Stomach (tissue), 9 donors: ENCODE data around the gene PRCP. TPM values are rescaled to one million over a fixed set of nuclear protein-coding genes. Genes with fewer than 3 reads are reported as not detected.

Experiments
- DNase-seq, 2 donors: peaks; one replicate each; pipeline versions ENCODE4 v3.0.0 to v3.0.0-alpha.2; 2013 to 2019
- H3K27ac ChIP-seq, 5 donors: fragments of 200-600 bp in 4 of 5; sonication (generic) in 4 of 5; one replicate each; pipeline ENCODE4 v1.5.1; 2013 to 2019; ENCODE audit warnings: mild to moderate bottlenecking in 1 of 5, moderate library complexity in 1 of 5
- H3K27me3 ChIP-seq, 3 donors: fragments of 200-600 bp; sonication (generic); one replicate each; pipeline ENCODE4 v1.5.1; 2017 to 2019; ENCODE audit warnings: mixed run types in 1 of 3
- H3K36me3 ChIP-seq, 4 donors: fragments of 200-600 bp; sonication (generic); 1 replicate in 3 of 4; 2 replicates in 1 of 4; pipeline ENCODE4 v1.5.1; 2016 to 2019
- H3K4me1 ChIP-seq, 4 donors: fragments of 200-600 bp; sonication (generic); one replicate each; pipeline ENCODE4 v1.5.1; 2016 to 2019
- H3K4me3 ChIP-seq, 4 donors: fragments of 200-600 bp; sonication (generic) in 3 of 4; one replicate each; pipeline ENCODE4 v1.5.1; 2016 to 2019; ENCODE audit warnings: mild to moderate bottlenecking in 1 of 4
- H3K9me3 ChIP-seq, 4 donors: fragments of 200-600 bp; sonication (generic); one replicate each; pipeline ENCODE4 v1.5.1; 2016 to 2019
- EP300 ChIP-seq: sonication (generic); formaldehyde crosslinking; IDR thresholded peaks from one replicate; pipeline ENCODE4 v1.6.1; 2017; ENCODE audit warnings: antibody characterized with exemption
- POLR2A ChIP-seq, 4 donors: fragments of 450-650 bp; IDR thresholded peaks; one replicate each; pipeline ENCODE4 v1.6.1; 2016; ENCODE audit warnings: antibody characterized with exemption in 4 of 4, control low read depth in 2 of 4, mild to moderate bottlenecking in 1 of 4, moderate library complexity in 1 of 4
- POLR2AphosphoS5 ChIP-seq, 3 donors: sonication (generic); formaldehyde crosslinking; IDR thresholded peaks; one replicate each; pipeline ENCODE4 v1.6.1; 2016; ENCODE audit warnings: antibody characterized with exemption in 3 of 3
- WGBS, 5 donors: extraction: QIAGEN DNeasy Blood & Tissue Kit in 3 of 5; methylation state at CpG; one replicate each; pipeline versions ENCODE4 v1.1.5 to v1.1.7; 2013 to 2018; 5-methylcytosine and 5-hydroxymethylcytosine counted together
- intact Hi-C: fragments of 100-400 bp; cut with DNase I; formaldehyde crosslinking; loops from one replicate; pipeline ENCODE4 v1.15.1; 2023; ENCODE audit warnings: low total_unique reads
- polyA plus RNA-seq, 3 donors: library from polyadenylated mRNA; stranded (reverse); fragments of 200-250 nt; gene quantifications; one replicate each; pipeline ENCODE4 v1.2.3, GENCODE V29; 2013
- total RNA-seq, 5 donors: library from RNA; depleted of rRNA; stranded (reverse); fragments of >200 nt; gene quantifications; one replicate each; pipeline versions ENCODE4 v1.1.0 to v1.2.3, GENCODE V29; 2014 to 2016
- TF ChIP-seq, protein P1 (sequence below), 7 experiments: fragments of 450-650 bp in 4 of 7; fragments of 200-600 bp in 3 of 7; sonication (generic) in 3 of 7; IDR thresholded peaks; one replicate each; pipeline ENCODE4 v1.5.1; 2016 to 2019; ENCODE audit warnings: antibody characterized with exemption in 7 of 7, control low read depth in 2 of 7, mild to moderate bottlenecking in 1 of 7
- donor health status: healthy with polysubstance abuse.
- donor health status: Bipolar disorder and iron deficiency.
- donor health status: healthy.

The PRCP gene
- total and polyA plus RNA-seq, 8 donors: 6.4 to 70.1 (median 29.7) TPM

- Histone ChIP-seq H3K27ac (no peak overlapping the region), H3K9me3 (no peaks in the 10 kb centered on the region), H3K4me3 (no peak overlapping the region), H3K4me1 (no peaks in the 10 kb centered on the region), H3K36me3 (no peaks in the 10 kb centered on the region), H3K27me3 (no peaks in the 10 kb centered on the region)
- WGBS, 5 donors: 82 to 93% (median 85%) methylated on average over 5 of the region's 5 CpGs
- DNase-seq: no peak
- TF ChIP-seq POLR2AphosphoS5 (IDR thresholded peaks at IDR 0.05) (no peak), POLR2A (IDR thresholded peaks at IDR 0.05) (no peak), EP300 (no peak)
- TF ChIP-seq, protein P1, sequence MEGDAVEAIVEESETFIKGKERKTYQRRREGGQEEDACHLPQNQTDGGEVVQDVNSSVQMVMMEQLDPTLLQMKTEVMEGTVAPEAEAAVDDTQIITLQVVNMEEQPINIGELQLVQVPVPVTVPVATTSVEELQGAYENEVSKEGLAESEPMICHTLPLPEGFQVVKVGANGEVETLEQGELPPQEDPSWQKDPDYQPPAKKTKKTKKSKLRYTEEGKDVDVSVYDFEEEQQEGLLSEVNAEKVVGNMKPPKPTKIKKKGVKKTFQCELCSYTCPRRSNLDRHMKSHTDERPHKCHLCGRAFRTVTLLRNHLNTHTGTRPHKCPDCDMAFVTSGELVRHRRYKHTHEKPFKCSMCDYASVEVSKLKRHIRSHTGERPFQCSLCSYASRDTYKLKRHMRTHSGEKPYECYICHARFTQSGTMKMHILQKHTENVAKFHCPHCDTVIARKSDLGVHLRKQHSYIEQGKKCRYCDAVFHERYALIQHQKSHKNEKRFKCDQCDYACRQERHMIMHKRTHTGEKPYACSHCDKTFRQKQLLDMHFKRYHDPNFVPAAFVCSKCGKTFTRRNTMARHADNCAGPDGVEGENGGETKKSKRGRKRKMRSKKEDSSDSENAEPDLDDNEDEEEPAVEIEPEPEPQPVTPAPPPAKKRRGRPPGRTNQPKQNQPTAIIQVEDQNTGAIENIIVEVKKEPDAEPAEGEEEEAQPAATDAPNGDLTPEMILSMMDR (IDR thresholded peaks at IDR 0.05): no peak
- intact Hi-C loops: no loop called here
These were observed 107.9 kb downstream of the PRCP start for GRCh38 chr11:82792319-82792718.

DNA sequence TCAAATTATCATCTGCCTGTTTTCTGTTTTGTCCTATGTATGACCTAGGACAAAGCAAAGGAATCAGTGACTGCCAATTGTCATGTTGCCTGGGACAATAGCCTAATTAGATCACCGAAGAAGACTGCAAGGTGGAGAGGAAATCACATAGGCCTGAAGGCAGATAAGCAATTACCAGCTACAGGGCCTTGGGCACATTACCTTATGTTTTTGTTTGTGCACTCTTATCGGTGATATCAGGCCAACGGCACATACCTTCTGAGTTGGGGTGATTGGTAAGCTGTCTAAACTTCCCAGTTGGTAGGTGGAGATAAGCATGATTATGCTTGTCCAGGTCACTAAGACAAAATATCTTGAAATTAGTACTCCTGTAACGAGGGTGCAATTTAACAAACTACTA lies 108.5 kb downstream of the PRCP start:
- WGBS, 5 donors: 42 to 51% (median 46%) methylated on average over 4 of the region's 4 CpGs
- Histone ChIP-seq H3K27ac (no peak overlapping the region), H3K4me3 (no peak overlapping the region), H3K36me3 (no peaks in the 10 kb centered on the region), H3K27me3 (no peaks in the 10 kb centered on the region), H3K9me3 (no peaks in the 10 kb centered on the region), H3K4me1 (no peaks in the 10 kb centered on the region)
- intact Hi-C loops: no loop called here
- TF ChIP-seq EP300 (no peak), POLR2A (IDR thresholded peaks at IDR 0.05) (no peak)
- DNase-seq: no peak

GRCh38 chr11:82790723-82791484 lies 109.3 kb downstream of the PRCP start:
- 24 to 39% (median 34%) methylated on average over 4 to 5 of the region's 5 CpGs for WGBS, 5 donors
- DNase-seq: peak in 1 of 2 donors; percentile 50
- intact Hi-C loops: no loop called here
- Histone ChIP-seq H3K27ac (no peak overlapping the region), H3K27me3 (no peaks in the 10 kb centered on the region), H3K36me3 (no peaks in the 10 kb centered on the region), H3K4me1 (no peaks in the 10 kb centered on the region), H3K9me3 (no peaks in the 10 kb centered on the region), H3K4me3 (no peak overlapping the region)
- no peak for TF ChIP-seq EP300
- no peak for TF ChIP-seq POLR2A (IDR thresholded peaks at IDR 0.05)
- no peak for TF ChIP-seq POLR2AphosphoS5 (IDR thresholded peaks at IDR 0.05)
- TF ChIP-seq, protein P1 (IDR thresholded peaks at IDR 0.05): no peak

GRCh38 chr11:82787981-82788380 lies 112.2 kb downstream of the PRCP start:
- WGBS, 5 donors: 86 to 90% (median 88%) methylated on average over 4 of the region's 4 CpGs

More at GRCh38 chr11:82787981-82788380, 112.2 kb downstream of the PRCP start:
- H3K9me3 ChIP-seq: no peaks in the 10 kb centered on the region
- H3K27me3 ChIP-seq: no peaks in the 10 kb centered on the region
- DNase-seq: no peak
- no peaks in the 10 kb centered on the region for H3K4me1 ChIP-seq
- no peaks in the 10 kb centered on the region for H3K36me3 ChIP-seq
- TF ChIP-seq POLR2AphosphoS5 (IDR thresholded peaks at IDR 0.05) (no peak), POLR2A (IDR thresholded peaks at IDR 0.05) (no peak), EP300 (no peak)
- TF ChIP-seq, protein P1 (IDR thresholded peaks at IDR 0.05): no peak
- H3K4me3 ChIP-seq: no peak overlapping the region
- intact Hi-C loops: no loop called here
- no peak overlapping the region for H3K27ac ChIP-seq
